Glutamatergic neuron (in vitro differentiated cells): ENCODE data around the gene CCL17. TPM values are rescaled to one million over a fixed set of nuclear protein-coding genes. Genes with fewer than 3 reads are reported as not detected.

Experiments
- DNase-seq: peaks from one replicate; pipeline ENCODE4 v3.0.0; 2022
- H3K27ac Mint-ChIP-seq: one replicate; pipeline ENCODE4 v1.8.0; 2020; ENCODE audit warnings: mild to moderate bottlenecking, mixed read lengths, inconsistent platforms; ENCODE audit not compliant: unreplicated experiment
- H3K27me3 Mint-ChIP-seq: one replicate; pipeline ENCODE4 v1.8.0; 2020; ENCODE audit warnings: mild to moderate bottlenecking, moderate library complexity, mixed read lengths, inconsistent platforms; ENCODE audit not compliant: unreplicated experiment
- H3K36me3 Mint-ChIP-seq: one replicate; pipeline ENCODE4 v1.8.0; 2020; ENCODE audit warnings: mild to moderate bottlenecking, mixed read lengths, inconsistent platforms; ENCODE audit not compliant: unreplicated experiment
- H3K4me1 Mint-ChIP-seq: one replicate; pipeline ENCODE4 v1.8.0; 2020; ENCODE audit warnings: mild to moderate bottlenecking, low read depth, mixed read lengths, inconsistent platforms; ENCODE audit not compliant: unreplicated experiment
- H3K4me3 Mint-ChIP-seq: one replicate; pipeline ENCODE4 v1.8.0; 2020; ENCODE audit warnings: mild to moderate bottlenecking, mixed read lengths, inconsistent platforms; ENCODE audit not compliant: unreplicated experiment
- H3K9me3 Mint-ChIP-seq: one replicate; pipeline ENCODE4 v1.8.0; 2020; ENCODE audit warnings: mild to moderate bottlenecking, moderate library complexity, mixed read lengths, inconsistent platforms; ENCODE audit not compliant: unreplicated experiment
- total RNA-seq: library from RNA; stranded (reverse); fragmentation: NEBNext Ultra II Directional; extraction: Animal tissue kit (Norgen Biotek cat#: 25700); gene quantifications from one replicate; pipeline ENCODE4 v1.2.1, GENCODE V29; 2021; ENCODE audit not compliant: unreplicated experiment
- TF ChIP-seq, protein P1 (sequence below): fragments of 200-600 bp; sonication (generic); IDR thresholded peaks from one replicate; pipeline ENCODE4 v1.5.0; 2021; ENCODE audit not compliant: partially characterized antibody, unreplicated experiment

Gene CCL17
- total RNA-seq, 1 donor from 2014 or later, result not detected

- peaks cover under 1% of the 10 kb centered on the region for H3K36me3 Mint-ChIP-seq
- no peak overlapping the region for H3K4me3 Mint-ChIP-seq
- TF ChIP-seq, protein P1, sequence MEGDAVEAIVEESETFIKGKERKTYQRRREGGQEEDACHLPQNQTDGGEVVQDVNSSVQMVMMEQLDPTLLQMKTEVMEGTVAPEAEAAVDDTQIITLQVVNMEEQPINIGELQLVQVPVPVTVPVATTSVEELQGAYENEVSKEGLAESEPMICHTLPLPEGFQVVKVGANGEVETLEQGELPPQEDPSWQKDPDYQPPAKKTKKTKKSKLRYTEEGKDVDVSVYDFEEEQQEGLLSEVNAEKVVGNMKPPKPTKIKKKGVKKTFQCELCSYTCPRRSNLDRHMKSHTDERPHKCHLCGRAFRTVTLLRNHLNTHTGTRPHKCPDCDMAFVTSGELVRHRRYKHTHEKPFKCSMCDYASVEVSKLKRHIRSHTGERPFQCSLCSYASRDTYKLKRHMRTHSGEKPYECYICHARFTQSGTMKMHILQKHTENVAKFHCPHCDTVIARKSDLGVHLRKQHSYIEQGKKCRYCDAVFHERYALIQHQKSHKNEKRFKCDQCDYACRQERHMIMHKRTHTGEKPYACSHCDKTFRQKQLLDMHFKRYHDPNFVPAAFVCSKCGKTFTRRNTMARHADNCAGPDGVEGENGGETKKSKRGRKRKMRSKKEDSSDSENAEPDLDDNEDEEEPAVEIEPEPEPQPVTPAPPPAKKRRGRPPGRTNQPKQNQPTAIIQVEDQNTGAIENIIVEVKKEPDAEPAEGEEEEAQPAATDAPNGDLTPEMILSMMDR, result peak; percentile 50
- peak; percentile 54 for DNase-seq
- H3K9me3 Mint-ChIP-seq, result peaks cover 4% of the 10 kb centered on the region
- peaks cover 2% of the 10 kb centered on the region for H3K27me3 Mint-ChIP-seq
- H3K27ac Mint-ChIP-seq, result no peak overlapping the region
- H3K4me1 Mint-ChIP-seq, result peaks cover 8% of the 10 kb centered on the region
These were observed 17.7 kb downstream of the CCL17 start for GRCh38 chr16:57422026-57422944.

- no peak overlapping the region for H3K27ac Mint-ChIP-seq
- no peak for DNase-seq
- H3K4me3 Mint-ChIP-seq, result no peak overlapping the region
- TF ChIP-seq, protein P1, result no peak
- H3K9me3 Mint-ChIP-seq, result peaks cover 1% of the 10 kb centered on the region
- H3K27me3 Mint-ChIP-seq, result peaks cover 2% of the 10 kb centered on the region
- peaks cover 4% of the 10 kb centered on the region for H3K4me1 Mint-ChIP-seq
- peaks cover 4% of the 10 kb centered on the region for H3K36me3 Mint-ChIP-seq
These were observed 18.6 kb downstream of the CCL17 start for GRCh38 chr16:57423152-57423551.

DNA sequence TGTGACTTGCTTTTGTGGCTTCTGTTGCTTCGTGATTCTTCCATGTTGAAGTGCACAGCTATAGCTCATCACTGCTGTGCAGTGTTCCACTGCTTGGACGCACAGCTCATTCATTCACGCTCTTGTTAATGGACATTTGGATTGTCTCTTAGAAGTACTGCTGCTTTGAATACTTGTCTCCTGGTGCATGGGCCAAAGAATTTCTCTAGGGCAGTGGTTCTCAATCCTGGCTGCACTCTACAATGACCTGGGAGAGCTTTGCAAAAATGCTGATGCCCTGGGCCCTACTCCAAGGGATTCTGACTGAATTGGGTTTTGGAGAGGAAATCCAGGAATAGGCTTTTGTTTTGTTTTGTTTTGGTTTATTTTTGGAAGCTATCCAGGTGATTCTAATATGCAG, 20.0 kb downstream of the CCL17 start:
- Mint-ChIP-seq H3K27ac (no peak overlapping the region), H3K27me3 (no peaks in the 10 kb centered on the region), H3K4me3 (no peak overlapping the region), H3K9me3 (peaks cover 1% of the 10 kb centered on the region), H3K36me3 (peaks cover 4% of the 10 kb centered on the region), H3K4me1 (no peaks in the 10 kb centered on the region)
- TF ChIP-seq, protein P1, result no peak
- no peak for DNase-seq

- TF ChIP-seq, protein P1, result no peak
- H3K4me1 Mint-ChIP-seq, result no peaks in the 10 kb centered on the region
- H3K27me3 Mint-ChIP-seq, result no peaks in the 10 kb centered on the region
- H3K36me3 Mint-ChIP-seq, result peaks cover 4% of the 10 kb centered on the region
- no peak overlapping the region for H3K27ac Mint-ChIP-seq
- H3K9me3 Mint-ChIP-seq, result peaks cover 3% of the 10 kb centered on the region
- H3K4me3 Mint-ChIP-seq, result no peak overlapping the region
- DNase-seq, result no peak
These were observed 21.8 kb downstream of the CCL17 start for GRCh38 chr16:57426356-57426755.

GRCh38 chr16:57427307-57427706, 22.7 kb downstream of the CCL17 start:
- H3K36me3 Mint-ChIP-seq, result peaks cover 4% of the 10 kb centered on the region

More at GRCh38 chr16:57427307-57427706, 22.7 kb downstream of the CCL17 start:
- H3K4me3 Mint-ChIP-seq, result no peak overlapping the region
- TF ChIP-seq, protein P1, result no peak
- H3K27me3 Mint-ChIP-seq, result no peaks in the 10 kb centered on the region
- peak overlapping the region; percentile 41 for H3K27ac Mint-ChIP-seq
- H3K9me3 Mint-ChIP-seq, result peaks cover 3% of the 10 kb centered on the region
- no peaks in the 10 kb centered on the region for H3K4me1 Mint-ChIP-seq
- no peak for DNase-seq
